BJ (cell line): ENCODE measurements around the gene IFT172. TPM values are rescaled to one million over a fixed set of nuclear protein-coding genes. Genes with fewer than 3 reads are reported as not detected.

Source experiments
- CTCF ChIA-PET: fragments of 350-600 bp; formaldehyde crosslinking; extraction: SDS; loops from one replicate; lab custom pipeline; 2021; ENCODE audit warnings: antibody characterized with exemption, inconsistent platforms; lab: Yijun Ruan, JAX
- POLR2A ChIA-PET: fragments of 300-600 bp; sonication (Branson Sonifier 250); formaldehyde crosslinking; extraction: SDS; loops from one replicate; lab custom pipeline; 2021; ENCODE audit warnings: antibody characterized with exemption; lab: Charles Lee
- DNase-seq: peaks from one replicate; pipeline ENCODE4 v3.0.0-alpha.2; 2011; ENCODE audit warnings: low read depth
- H3K27me3 ChIP-seq: 2 replicates; pipeline ENCODE4 v1.6.0; 2011; ENCODE audit warnings: low read length; ENCODE audit not compliant: control insufficient read depth, insufficient read depth
- H3K36me3 ChIP-seq: 2 replicates; pipeline ENCODE4 v1.5.1; 2011; ENCODE audit warnings: low read length; ENCODE audit not compliant: control insufficient read depth, insufficient read depth
- H3K4me3 ChIP-seq: 2 replicates; pipeline ENCODE4 v1.5.1; 2011; ENCODE audit warnings: low read depth, mild to moderate bottlenecking, control low read depth, low read length
- CTCF ChIP-seq: IDR thresholded peaks from 2 replicates; pipeline ENCODE4 v1.5.1; 2011; ENCODE audit warnings: low read depth, mild to moderate bottlenecking, control low read depth, inconsistent platforms, low read length, moderate library complexity; ENCODE audit not compliant: insufficient read depth
- polyA plus RNA-seq: library from polyadenylated mRNA; depleted of rRNA; stranded (reverse); fragments of >200 nt; gene quantifications from 2 replicates; pipeline ENCODE4 v1.2.3, GENCODE V29; 2011

IFT172 gene
- polyA plus RNA-seq, 1 experiment, result 20.3 TPM

GRCh38 chr2:27522400-27522945 lies 32.9 kb upstream of the IFT172 start:
- Histone ChIP-seq H3K36me3 (no peaks in the 10 kb centered on the region), H3K27me3 (peaks cover 4% of the 10 kb centered on the region), H3K4me3 (no peak overlapping the region)
- DNase-seq, result no peak
- POLR2A ChIA-PET, result no interaction called here
- no peak for TF ChIP-seq CTCF
- CTCF ChIA-PET, result interaction anchor here (1.0 kb wide), 1 partner anchor 10 kb away, joined by 4 read pairs; no protein-coding TSS in a partner anchor

GRCh38 chr2:27520316-27520715 lies 30.8 kb upstream of the IFT172 start:
- CTCF ChIA-PET, result no interaction called here

DNA sequence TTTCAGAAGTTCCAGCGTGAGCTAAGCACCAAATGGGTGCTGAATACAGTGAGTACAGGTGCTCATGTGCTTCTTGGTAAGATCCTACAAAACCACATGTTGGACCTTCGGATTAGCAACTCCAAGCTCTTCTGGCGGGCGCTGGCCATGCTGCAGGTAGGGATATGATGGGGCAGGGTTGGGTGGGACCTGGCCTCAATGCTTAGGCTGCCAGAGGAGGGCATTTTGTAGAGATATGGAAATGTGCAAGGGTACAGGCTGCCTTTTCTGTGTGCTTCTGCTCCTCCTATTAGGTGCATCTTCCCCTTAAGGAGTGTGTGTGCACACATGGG lies 29.2 kb upstream of the IFT172 start:
- peaks cover 2% of the 10 kb centered on the region for H3K27me3 ChIP-seq
- no peak overlapping the region for H3K4me3 ChIP-seq
- no peak for DNase-seq
- H3K36me3 ChIP-seq, result no peaks in the 10 kb centered on the region
- CTCF ChIA-PET, result interaction anchor here (0.6 to 1.2 kb wide), 2 partner anchors 15 to 43 kb away, joined by 3 read pairs; no protein-coding TSS in a partner anchor
- TF ChIP-seq CTCF, result no peak
- POLR2A ChIA-PET, result no interaction called here

More at GRCh38 chr2:27520316-27520715, 30.8 kb upstream of the IFT172 start:
- no peak for TF ChIP-seq CTCF
- H3K27me3 ChIP-seq, result peaks cover 2% of the 10 kb centered on the region
- DNase-seq, result no peak
- no peaks in the 10 kb centered on the region for H3K36me3 ChIP-seq
- POLR2A ChIA-PET, result no interaction called here
- H3K4me3 ChIP-seq, result no peak overlapping the region

DNA sequence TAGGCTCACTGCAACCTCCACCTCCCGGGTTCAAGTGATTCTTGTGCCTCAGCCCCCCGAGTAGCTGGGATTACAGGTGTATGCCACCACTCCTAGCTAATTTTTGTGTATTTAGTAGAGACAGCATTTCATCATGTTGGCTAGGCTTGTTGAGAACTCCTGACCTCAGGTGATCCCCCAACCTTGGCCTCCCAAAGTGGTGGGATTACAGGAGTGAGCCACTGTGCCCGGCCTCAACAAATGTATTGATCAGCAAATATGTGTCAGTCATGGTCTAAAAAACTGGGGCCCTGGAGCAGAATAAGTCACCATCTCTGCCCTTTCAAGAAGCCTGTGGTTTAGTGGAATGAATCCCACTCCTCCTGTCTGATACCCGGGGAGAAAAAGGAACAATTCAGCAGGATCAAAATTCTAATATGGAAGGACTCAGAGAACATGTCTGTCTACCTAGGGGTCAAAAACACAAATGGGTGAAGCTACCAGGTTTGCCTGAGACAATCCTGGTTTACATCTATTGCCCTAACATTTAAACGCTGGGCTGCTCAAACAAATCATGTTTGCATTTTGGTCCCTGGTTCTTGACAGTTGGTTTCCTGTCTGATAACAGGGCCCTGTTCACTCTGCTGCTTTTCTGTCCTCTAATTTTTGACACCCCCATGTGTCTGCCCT lies 28.7 kb upstream of the IFT172 start:
- Histone ChIP-seq H3K36me3 (no peaks in the 10 kb centered on the region), H3K4me3 (no peak overlapping the region), H3K27me3 (no peaks in the 10 kb centered on the region; the same call in none of the 2 replicates)
- ChIA-PET POLR2A (no interaction called here), CTCF (interaction anchor here (0.6 to 1.2 kb wide), 3 partner anchors 15 to 44 kb away, joined by 3 read pairs; no protein-coding TSS in a partner anchor)
- TF ChIP-seq CTCF, result no peak
- DNase-seq, result no peak

- H3K4me3 ChIP-seq, result no peak overlapping the region
- TF ChIP-seq CTCF, result no peak
- ChIA-PET CTCF (no interaction called here), POLR2A (no interaction called here)
- DNase-seq, result no peak
- no peaks in the 10 kb centered on the region for H3K27me3 ChIP-seq
- H3K36me3 ChIP-seq, result no peaks in the 10 kb centered on the region
These were observed 19.8 kb upstream of the IFT172 start for GRCh38 chr2:27509326-27509725.
